Measurements from ENCODE around the gene NLGN3.

DNA sequence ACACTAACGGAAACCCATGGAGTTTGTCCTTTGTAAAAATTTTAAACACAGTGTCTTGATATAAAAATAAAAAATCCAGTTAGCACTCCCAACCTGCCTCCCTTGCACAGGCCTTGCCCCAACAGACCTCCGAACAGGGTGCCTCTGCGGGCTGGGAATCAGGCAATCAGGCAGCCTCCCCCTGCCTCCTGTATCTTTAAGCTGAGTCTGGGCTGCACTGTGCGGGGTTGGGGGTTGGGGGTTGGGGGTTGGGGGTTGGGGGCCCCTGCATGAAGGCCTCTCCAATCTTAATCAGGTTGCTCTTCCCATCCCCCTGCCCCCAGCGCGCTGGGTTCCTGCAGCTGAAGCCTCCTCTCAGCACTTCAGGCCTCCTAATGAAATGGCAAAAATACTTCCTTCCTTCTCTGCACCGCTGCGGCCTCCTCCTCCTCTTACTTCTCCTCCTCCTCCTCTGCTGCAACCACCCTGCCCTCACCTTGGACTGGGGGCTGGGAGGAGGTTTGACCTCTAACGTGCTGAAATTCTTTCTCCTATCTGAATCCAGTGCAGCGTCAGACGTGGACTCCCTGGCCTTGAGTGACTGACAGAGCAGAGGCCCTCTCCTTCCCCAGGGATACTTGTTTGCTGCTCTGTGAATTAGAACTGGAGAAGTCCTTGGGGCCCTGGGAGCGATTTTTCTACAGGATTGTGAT, 26.6 kb downstream of the NLGN3 start:
- TF ChIP-seq POLR2A (IDR thresholded peaks at IDR 0.05) = no peak
- TF ChIP-seq, protein P1, sequence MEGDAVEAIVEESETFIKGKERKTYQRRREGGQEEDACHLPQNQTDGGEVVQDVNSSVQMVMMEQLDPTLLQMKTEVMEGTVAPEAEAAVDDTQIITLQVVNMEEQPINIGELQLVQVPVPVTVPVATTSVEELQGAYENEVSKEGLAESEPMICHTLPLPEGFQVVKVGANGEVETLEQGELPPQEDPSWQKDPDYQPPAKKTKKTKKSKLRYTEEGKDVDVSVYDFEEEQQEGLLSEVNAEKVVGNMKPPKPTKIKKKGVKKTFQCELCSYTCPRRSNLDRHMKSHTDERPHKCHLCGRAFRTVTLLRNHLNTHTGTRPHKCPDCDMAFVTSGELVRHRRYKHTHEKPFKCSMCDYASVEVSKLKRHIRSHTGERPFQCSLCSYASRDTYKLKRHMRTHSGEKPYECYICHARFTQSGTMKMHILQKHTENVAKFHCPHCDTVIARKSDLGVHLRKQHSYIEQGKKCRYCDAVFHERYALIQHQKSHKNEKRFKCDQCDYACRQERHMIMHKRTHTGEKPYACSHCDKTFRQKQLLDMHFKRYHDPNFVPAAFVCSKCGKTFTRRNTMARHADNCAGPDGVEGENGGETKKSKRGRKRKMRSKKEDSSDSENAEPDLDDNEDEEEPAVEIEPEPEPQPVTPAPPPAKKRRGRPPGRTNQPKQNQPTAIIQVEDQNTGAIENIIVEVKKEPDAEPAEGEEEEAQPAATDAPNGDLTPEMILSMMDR (IDR thresholded peaks at IDR 0.05) = no peak

All from lower leg skin (tissue), 3 donors.